RWPE1 (cell line): ENCODE data around the gene TNFSF9.
A peak's percentile ranks its signal among the peaks of the same experiment; 100 is the strongest.
"Not testable (repeated sequence)": the region's sequence is repeated elsewhere in the genome, so short reads cannot be mapped to it uniquely, and the experiment has no call there.

ENCODE experiments used
- CTCF ChIA-PET: fragments of 350-600 bp; sonication (Branson Sonifier 250); formaldehyde crosslinking; extraction: SDS; loops from one replicate; lab custom pipeline; 2021; lab: Yijun Ruan, JAX
- POLR2A ChIA-PET: fragments of 400-600 bp; formaldehyde crosslinking; extraction: SDS; loops from one replicate; lab custom pipeline; 2020; ENCODE audit warnings: antibody characterized with exemption; ENCODE audit not compliant: low non-redundant PET; lab: Yijun Ruan, JAX
- DNase-seq: peaks from one replicate; pipeline ENCODE4 v3.0.0; 2012; ENCODE audit warnings: low spot score
- H3K27ac ChIP-seq: fragments of 450-650 bp; 2 replicates; pipeline ENCODE4 v1.5.1; 2017
- TF ChIP-seq, protein P1 (sequence below): fragments of 450-650 bp; conservative IDR thresholded peaks from 2 replicates; pipeline ENCODE4 v1.5.1; 2017; ENCODE audit warnings: low read depth, mild to moderate bottlenecking

TNFSF9 gene

DNA sequence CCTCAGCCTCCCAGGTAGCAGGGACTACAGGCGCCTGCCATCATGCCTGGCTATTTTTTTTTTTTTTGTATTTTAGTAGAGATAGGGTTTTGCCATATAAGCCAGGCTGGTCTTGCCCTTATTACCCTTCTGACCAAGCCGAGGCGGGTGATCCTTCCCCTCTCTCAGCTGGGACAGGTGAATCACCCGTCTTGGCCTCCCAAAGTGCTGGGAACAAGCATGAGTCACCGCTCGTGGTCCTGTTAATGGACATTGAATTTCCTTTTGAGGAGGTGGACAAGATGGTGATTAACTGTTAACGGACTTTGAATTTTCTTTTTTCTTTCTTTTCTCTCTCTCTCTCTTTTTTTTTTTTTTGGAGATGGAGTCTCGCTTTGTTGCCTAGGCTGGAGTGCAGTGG is 49.5 kb downstream of the TNFSF9 start:
- DNase-seq: peak; percentile 80
- TF ChIP-seq, protein P1, sequence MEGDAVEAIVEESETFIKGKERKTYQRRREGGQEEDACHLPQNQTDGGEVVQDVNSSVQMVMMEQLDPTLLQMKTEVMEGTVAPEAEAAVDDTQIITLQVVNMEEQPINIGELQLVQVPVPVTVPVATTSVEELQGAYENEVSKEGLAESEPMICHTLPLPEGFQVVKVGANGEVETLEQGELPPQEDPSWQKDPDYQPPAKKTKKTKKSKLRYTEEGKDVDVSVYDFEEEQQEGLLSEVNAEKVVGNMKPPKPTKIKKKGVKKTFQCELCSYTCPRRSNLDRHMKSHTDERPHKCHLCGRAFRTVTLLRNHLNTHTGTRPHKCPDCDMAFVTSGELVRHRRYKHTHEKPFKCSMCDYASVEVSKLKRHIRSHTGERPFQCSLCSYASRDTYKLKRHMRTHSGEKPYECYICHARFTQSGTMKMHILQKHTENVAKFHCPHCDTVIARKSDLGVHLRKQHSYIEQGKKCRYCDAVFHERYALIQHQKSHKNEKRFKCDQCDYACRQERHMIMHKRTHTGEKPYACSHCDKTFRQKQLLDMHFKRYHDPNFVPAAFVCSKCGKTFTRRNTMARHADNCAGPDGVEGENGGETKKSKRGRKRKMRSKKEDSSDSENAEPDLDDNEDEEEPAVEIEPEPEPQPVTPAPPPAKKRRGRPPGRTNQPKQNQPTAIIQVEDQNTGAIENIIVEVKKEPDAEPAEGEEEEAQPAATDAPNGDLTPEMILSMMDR: no peak
- ChIA-PET POLR2A (interaction anchor here (0.7 kb wide), 1 partner anchor 281 kb away, joined by 3 read pairs; no protein-coding TSS in a partner anchor), CTCF (interaction anchor here (0.6 kb wide), 1 partner anchor 294 kb away, joined by 4 read pairs; no protein-coding TSS in a partner anchor)
- H3K27ac ChIP-seq: peak overlapping the region; percentile 74

DNA sequence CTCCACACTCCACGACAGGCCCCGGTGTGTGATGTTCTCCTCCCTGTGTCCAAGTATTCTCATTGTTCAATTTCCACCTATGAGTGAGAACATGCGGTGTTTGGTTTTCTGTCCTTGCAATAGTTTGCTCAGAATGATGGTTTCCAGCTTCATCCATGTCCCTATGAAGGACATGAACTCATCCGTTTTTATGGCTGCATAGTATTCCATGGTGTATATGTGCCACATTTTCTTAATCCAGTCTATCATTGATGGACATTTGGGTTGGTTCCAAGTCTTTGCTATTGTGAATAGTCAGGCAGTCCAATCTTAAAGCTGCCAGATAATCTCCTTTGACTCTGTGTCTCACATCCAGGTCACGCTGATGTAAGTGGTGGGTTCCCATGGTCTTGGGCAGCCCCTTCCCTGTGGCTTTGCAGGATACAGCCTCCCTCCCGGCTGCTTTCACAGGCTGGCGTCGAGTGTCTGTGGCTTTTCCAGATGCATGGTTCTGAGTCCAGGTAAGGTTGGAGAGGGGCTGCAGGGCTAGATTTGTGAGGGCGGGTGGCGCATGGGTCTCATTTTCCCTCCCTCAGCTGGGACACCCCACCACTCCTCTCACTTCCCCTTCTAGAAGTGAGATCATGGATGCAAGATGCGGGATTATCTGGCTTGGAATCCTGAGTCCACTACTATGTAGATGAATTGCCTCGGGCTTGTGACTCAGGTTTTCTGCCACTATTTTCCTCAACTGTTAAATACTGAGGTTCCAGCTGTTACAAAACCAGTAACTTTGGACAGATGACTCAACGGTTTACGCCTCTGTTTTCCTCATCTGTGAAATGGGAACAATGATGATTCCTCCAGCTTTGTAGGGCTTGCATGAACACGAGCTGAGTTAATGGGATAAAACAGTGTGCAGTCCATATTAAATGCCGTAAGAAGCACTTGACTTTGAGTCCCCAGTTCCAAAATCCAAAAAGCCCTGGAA is 52.0 kb downstream of the TNFSF9 start:
- DNase-seq, POLR2A ChIA-PET, H3K27ac ChIP-seq, CTCF ChIA-PET: not testable (repeated sequence)
